Thymus (tissue), 11 donors: ENCODE measurements around the gene NHLRC4. TPM values are rescaled to one million over a fixed set of nuclear protein-coding genes. Genes with fewer than 3 reads are reported as not detected.

Experiments
- DNase-seq, 9 donors: peaks; one replicate each; pipeline ENCODE4 v3.0.0-alpha.2; 2013; ENCODE audit warnings: low spot score in 9 of 9, low read depth in 6 of 9, missing footprints in 1 of 9
- H3K27ac ChIP-seq, 2 donors: one replicate each; pipeline ENCODE4 v1.5.1; 2013; ENCODE audit warnings: control low read depth in 1 of 2, low read depth in 1 of 2, low read length in 1 of 2, mild to moderate bottlenecking in 1 of 2, moderate library complexity in 1 of 2
- H3K27me3 ChIP-seq, 2 donors: one replicate each; pipeline ENCODE4 v1.5.1; 2013; ENCODE audit warnings: low read length in 1 of 2; ENCODE audit not compliant: control insufficient read depth in 2 of 2, insufficient read depth in 1 of 2
- H3K36me3 ChIP-seq, 2 donors: one replicate each; pipeline ENCODE4 v1.5.1; 2013; ENCODE audit warnings: low read length in 1 of 2, mild to moderate bottlenecking in 1 of 2, moderate library complexity in 1 of 2; ENCODE audit not compliant: control insufficient read depth in 2 of 2, insufficient read depth in 2 of 2
- H3K4me1 ChIP-seq, 2 donors: one replicate each; pipeline ENCODE4 v1.5.1; 2013; ENCODE audit warnings: low read length in 2 of 2; ENCODE audit not compliant: control insufficient read depth in 2 of 2, insufficient read depth in 2 of 2
- H3K4me3 ChIP-seq, 2 donors: one replicate each; pipeline ENCODE4 v1.5.1; 2013; ENCODE audit warnings: low read length in 2 of 2, control low read depth in 1 of 2, mild to moderate bottlenecking in 1 of 2
- H3K9me3 ChIP-seq, 2 donors: one replicate each; pipeline ENCODE4 v1.5.1; 2013; ENCODE audit warnings: low read length in 1 of 2, mild to moderate bottlenecking in 1 of 2; ENCODE audit not compliant: control insufficient read depth in 2 of 2, insufficient read depth in 1 of 2
- WGBS: extraction: QIAGEN DNeasy Blood & Tissue Kit; methylation state at CpG from one replicate; pipeline ENCODE4 v1.1.7; 2013; 5-methylcytosine and 5-hydroxymethylcytosine counted together
- polyA plus RNA-seq: library from polyadenylated mRNA; stranded (reverse); fragments of 200-250 nt; gene quantifications from one replicate; pipeline ENCODE4 v1.2.3, GENCODE V29; 2013
- total RNA-seq: library from RNA; stranded (reverse); fragments of 120-200 nt; gene quantifications from one replicate; pipeline ENCODE4 v1.2.4, GENCODE V29; 2013
- donor health status: healthy.

Gene NHLRC4
- total and polyA plus RNA-seq, 2 donors = 3.1 to 5.5 TPM

DNA sequence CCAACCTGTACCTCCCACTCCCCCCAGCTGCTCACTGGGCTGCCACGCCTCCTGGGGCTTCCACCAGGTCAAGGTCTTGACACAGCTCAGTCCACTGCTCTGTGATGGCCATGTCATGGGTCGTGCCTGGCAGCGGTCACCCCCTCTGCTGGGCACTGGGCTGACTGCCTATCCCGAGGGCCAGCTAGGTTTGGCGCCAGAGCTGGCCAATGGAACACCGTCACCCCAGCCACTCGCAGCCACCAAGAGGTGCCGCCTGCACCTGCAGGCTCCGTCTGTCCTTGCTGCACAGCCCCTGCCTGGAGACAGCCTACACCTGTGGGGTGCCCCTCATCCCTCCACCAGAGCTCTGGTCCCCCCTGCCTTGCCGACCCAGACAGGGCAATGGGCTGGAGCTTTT lies 18.5 kb downstream of the NHLRC4 start:
- Histone ChIP-seq H3K9me3 (peaks cover 0 to under 1% of the 10 kb centered on the region in 2 donors), H3K27me3 (peaks cover 0 to 4% of the 10 kb centered on the region in 2 donors), H3K36me3 (peaks cover 4 to 22% of the 10 kb centered on the region in 2 donors), H3K4me3 (no peak overlapping the region), H3K27ac (no peak overlapping the region), H3K4me1 (peaks cover 8 to 24% of the 10 kb centered on the region in 2 donors)
- 41% methylated on average over 10 of the region's 10 CpGs for whole genome bisulfite sequencing
- DNase-seq = peak in 1 of 9 donors; percentile 31

DNA sequence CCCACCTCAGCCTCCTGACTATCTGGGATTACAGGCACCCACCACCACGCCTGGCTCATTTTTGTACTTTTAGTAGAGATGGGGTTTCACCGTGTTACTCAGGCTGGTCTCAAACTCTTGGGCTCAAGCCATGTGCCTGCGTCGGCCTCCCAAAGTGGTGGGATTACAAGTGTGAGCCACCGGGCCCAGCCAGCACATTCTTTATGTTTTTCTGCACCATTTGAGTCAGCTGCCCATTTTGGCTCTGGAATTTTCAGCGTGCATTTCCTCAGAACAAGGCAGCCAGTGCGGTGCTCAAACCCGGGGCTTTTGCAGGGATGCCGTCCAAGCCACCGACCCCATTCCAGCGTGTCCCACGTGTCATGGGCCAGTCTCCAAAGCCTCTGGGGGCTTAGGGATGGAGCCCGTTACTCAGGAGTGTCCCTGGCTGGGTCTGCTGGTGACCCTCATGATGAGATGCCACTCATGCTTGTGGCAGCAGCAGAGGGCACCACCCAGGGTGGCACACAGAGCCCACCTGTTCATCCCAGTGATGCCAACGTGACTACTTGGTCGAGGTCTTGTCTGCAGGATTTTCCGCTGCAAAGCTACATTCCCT lies 19.3 kb downstream of the NHLRC4 start:
- no peak for DNase-seq
- Histone ChIP-seq H3K36me3 (peaks cover 0 to 14% of the 10 kb centered on the region in 2 donors), H3K27me3 (peaks cover 0 to 4% of the 10 kb centered on the region in 2 donors), H3K27ac (no peak overlapping the region), H3K4me1 (peaks cover 14 to 31% of the 10 kb centered on the region in 2 donors), H3K4me3 (no peak overlapping the region), H3K9me3 (peaks cover 0 to 3% of the 10 kb centered on the region in 2 donors)
- WGBS = 77% methylated on average over 16 of the region's 16 CpGs

DNA sequence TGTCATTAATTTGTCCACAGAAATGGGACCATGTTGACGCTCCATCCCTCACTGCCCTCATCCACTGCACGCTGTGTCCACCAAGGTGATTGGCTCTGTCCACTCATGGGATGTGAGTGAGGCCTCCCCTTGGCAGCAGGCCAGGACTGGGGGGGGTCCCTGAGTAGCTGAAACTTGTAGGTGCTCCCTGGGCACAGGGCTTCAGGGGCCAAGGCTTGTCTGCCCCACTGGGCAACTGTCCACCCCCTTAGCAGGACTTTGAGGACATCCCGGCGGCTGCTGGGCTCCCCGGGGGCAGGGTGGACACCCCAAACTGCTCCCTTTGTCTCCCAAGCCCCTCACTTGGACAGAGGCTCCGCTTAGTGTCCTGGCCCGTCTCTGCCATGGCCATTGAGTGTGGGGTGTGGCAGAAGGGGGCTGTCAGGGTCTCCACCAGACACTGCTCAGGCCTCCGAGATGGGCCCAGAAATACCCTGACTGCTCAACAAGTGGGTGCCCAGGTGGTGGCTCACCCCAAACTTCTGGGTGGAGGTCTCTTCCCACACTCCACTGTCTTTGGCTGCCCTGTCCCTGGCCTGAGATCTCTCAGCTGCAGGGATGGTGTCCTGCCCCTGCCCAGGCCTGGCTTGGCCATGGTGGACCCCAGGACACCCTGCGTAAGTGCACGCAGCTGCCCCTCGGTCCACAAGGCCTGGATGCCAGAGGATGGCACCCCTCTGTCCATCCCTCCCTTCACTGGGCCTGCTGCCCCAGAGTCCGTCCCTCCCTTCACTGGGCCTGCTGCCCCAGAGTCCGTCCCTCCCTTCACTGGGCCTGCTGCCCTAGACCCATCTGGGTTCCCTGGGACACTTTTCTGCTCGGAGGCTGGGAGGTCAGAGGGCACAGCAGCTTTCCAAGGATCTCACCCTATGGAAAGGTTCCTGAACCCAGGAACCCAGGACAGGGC lies 20.1 kb downstream of the NHLRC4 start:
- Histone ChIP-seq H3K27me3 (peaks cover 0 to 4% of the 10 kb centered on the region in 2 donors), H3K9me3 (peaks cover 0 to 3% of the 10 kb centered on the region in 2 donors), H3K36me3 (peaks cover 0 to 13% of the 10 kb centered on the region in 2 donors), H3K4me1 (peaks cover 19 to 36% of the 10 kb centered on the region in 2 donors), H3K4me3 (peak overlapping the region in 1 of 2 donors; percentile 15), H3K27ac (no peak overlapping the region)
- WGBS = 96% methylated on average over 14 of the region's 14 CpGs
- DNase-seq = no peak

DNA sequence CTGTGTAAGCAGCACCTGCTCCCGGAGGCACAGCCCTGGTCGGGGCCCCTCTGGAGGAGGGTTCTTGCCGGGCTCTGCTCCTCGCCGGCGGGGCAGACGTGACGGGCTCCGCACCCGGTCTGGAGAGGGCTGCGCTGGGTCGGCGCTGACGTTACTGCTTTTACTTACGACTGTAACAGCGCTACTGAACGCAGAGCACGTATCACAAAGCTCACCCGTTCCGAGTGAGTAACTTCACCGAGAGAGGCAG lies 21.8 kb downstream of the NHLRC4 start:
- Histone ChIP-seq H3K27ac (peak overlapping the region; percentile 99), H3K4me3 (peak overlapping the region; percentile 75), H3K27me3 (peaks cover 0 to 4% of the 10 kb centered on the region in 2 donors), H3K9me3 (peaks cover 0 to 3% of the 10 kb centered on the region in 2 donors), H3K4me1 (peaks cover 23 to 52% of the 10 kb centered on the region in 2 donors), H3K36me3 (peaks cover 10 to 13% of the 10 kb centered on the region in 2 donors)
- WGBS = under 1% methylated on average over 21 of the region's 21 CpGs
- peak in 3 of 9 donors; percentile 51 to 76 (median 59) for DNase-seq

DNA sequence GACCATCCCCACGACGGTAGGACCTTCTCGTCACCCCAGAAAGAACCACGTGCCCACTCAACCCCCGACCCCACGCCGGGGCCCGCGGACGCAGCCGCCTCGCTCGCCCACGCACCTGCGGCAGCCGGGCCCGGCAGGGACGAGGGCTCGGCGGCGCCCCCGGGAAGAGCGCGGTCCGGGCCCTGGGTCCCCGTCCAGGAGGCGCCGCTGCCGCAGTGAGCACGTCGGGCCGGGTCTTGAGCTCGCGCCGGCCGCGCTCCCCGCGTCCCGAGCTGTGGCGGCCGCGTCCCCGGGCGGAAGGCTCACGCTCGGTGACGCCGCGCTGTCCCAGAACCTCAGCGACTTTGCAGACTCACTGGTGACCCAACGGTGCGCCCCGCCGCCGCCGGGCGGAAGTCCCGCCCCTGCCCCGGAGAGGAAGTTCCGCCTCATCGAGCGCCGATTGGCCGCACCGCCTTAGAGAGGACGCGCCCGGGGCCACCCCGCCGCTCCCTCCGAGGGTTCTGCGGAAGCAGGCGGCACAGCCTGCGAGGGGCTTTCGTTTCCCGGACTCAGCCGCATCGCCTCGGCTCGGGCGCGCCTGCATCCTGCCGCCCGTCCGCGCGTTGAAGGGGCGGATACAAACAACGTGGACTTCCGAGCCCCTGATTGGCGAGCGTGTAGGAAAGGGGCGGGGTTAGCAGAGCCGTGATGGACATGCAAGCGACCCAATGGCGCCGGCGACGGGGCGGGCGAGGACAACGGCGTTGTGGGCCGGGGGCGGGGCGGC lies 22.3 kb downstream of the NHLRC4 start:
- peak; percentile 92 to 99 (median 97) for DNase-seq
- H3K36me3 ChIP-seq = peaks cover 13% of the 10 kb centered on the region in 2 donors
- under 1% methylated on average over 107 of the region's 107 CpGs for WGBS
- H3K27ac ChIP-seq = peak overlapping the region; percentile 99
- H3K4me1 ChIP-seq = peaks cover 23 to 57% of the 10 kb centered on the region in 2 donors
- H3K27me3 ChIP-seq = peaks cover 0 to 4% of the 10 kb centered on the region in 2 donors
- peaks cover 0 to 3% of the 10 kb centered on the region in 2 donors for H3K9me3 ChIP-seq
- peak overlapping the region; percentile 75 for H3K4me3 ChIP-seq

DNA sequence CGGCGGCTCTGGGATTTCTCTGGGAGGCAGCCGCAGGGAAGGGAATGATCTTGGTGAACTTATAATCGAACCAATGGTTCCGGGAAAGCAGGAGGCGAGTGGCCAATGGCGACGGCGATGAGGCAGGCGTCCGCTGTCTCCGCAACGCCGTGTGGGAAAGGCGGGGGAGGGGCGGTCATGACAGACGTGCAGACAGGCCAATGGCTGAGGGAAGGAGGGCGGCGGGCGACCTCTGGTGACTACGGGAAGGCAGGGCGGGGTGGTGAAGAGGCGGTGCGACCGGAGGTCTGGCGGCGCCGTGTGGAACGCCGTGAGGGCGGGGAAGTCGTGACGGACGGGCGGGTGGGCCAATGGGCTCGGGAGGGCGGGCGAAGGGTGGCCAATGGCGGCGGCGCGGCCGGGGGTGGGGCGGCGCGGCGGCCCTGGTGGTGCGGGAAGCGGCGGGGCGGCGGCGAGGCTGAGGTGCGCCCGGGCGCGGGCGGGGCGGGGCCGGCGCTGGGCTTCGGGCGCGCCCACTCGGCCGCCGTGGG lies 22.9 kb downstream of the NHLRC4 start, which contains the start of gene RAB40C:
RAB40C (plus strand) TSS at position 409 of the 530 bp plus-strand sequence. CDS start 226 bp downstream, outside the sequence.
- Histone ChIP-seq H3K27me3 (peaks cover 0 to 4% of the 10 kb centered on the region in 2 donors), H3K4me3 (peak within 1 kb of the TSS; percentile 75 to 85), H3K9me3 (peaks cover 0 to 3% of the 10 kb centered on the region in 2 donors), H3K4me1 (peaks cover 23 to 61% of the 10 kb centered on the region in 2 donors), H3K36me3 (peaks cover 13 to 16% of the 10 kb centered on the region in 2 donors), H3K27ac (peak within 1 kb of the TSS; percentile 99)
- WGBS = under 1% methylated on average over 67 of the region's 67 CpGs
- peak; percentile 95 to 100 (median 98) for DNase-seq

DNA sequence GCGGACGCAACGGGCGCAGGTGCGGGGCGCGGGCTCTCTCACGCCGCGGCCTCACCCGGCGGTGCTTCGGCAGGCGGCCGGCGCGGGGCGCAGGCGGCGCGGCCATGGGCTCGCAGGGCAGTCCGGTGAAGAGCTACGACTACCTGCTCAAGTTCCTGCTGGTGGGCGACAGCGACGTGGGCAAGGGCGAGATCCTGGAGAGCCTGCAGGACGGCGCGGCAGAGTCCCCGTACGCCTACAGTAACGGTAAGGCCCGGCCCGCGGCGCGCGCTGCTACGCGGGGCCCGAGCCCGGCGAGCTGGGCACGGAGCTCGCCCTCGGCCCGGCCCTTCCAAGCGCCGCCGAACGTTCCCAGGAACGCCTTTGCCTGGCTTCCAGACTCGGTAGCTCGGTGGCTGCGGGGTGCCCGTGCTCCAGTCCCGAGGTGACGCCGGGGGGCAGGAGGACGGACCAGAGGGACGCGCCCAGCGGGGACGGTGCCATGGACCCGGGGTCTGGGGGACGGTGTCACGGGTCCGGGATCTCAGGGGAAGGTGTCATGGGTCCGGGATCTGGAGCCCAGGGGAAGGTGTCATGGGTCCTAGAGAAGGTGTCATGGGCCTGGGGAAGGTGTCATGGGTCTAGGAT lies 23.5 kb downstream of the NHLRC4 start:
- Histone ChIP-seq H3K27me3 (peaks cover 0 to 3% of the 10 kb centered on the region in 2 donors), H3K27ac (peak overlapping the region in 1 of 2 donors; percentile 61), H3K4me1 (peaks cover 25 to 65% of the 10 kb centered on the region in 2 donors), H3K9me3 (peaks cover 0 to 3% of the 10 kb centered on the region in 2 donors), H3K4me3 (peak overlapping the region; percentile 75 to 85), H3K36me3 (peaks cover 13 to 16% of the 10 kb centered on the region in 2 donors)
- DNase-seq = peak in 2 of 9 donors; percentile 44 to 62
- WGBS = under 1% methylated on average over 71 of the region's 71 CpGs

DNA sequence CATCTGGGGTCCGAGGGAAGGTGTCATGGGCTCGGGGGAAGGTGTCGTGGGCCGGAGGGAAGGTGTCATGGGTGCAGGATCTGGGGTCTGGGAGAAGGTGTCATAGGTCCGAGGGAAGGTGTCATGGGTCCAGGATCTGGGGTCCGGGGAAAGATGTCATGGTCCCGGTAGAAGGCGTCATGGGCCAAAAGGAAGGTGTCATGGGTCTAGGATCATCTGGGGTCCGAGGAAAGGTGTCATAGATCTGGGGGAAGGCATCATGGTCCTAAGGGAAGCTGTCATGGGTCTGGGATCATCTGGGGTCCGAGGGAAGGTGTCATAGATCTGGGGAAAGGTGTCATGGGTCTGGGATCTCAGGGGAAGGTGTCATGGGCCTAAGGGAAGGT lies 24.0 kb downstream of the NHLRC4 start:
- Histone ChIP-seq H3K4me3 (peak overlapping the region; percentile 75 to 85), H3K27me3 (no peaks in the 10 kb centered on the region), H3K36me3 (peaks cover 14 to 16% of the 10 kb centered on the region in 2 donors), H3K4me1 (peaks cover 26 to 63% of the 10 kb centered on the region in 2 donors), H3K27ac (no peak overlapping the region), H3K9me3 (peaks cover 0 to 3% of the 10 kb centered on the region in 2 donors)
- no peak for DNase-seq
- WGBS = 80% methylated on average over 10 of the region's 10 CpGs
